ENCODE data around the gene GPR35.

DNA sequence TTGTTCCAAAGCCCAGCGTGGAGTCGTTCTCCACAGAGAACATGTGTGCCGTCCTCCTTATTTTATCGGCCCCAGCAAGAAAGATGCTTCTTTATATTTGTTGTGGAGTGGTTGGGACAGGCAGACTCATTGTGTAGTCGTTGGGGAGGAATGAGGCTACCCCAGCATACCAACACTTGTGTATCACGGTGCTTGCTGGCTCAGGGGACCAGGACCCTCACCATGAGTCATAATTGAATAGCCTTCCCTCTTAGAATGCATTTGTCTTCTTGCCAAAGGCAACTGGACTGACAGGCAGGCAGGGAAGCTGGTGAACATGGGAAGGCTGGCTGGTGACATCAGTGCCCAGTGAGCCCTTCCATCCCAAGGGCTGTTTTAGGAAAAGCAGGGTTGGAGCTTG is 34.1 kb upstream of the GPR35 start:
- TF ChIP-seq, protein P1, sequence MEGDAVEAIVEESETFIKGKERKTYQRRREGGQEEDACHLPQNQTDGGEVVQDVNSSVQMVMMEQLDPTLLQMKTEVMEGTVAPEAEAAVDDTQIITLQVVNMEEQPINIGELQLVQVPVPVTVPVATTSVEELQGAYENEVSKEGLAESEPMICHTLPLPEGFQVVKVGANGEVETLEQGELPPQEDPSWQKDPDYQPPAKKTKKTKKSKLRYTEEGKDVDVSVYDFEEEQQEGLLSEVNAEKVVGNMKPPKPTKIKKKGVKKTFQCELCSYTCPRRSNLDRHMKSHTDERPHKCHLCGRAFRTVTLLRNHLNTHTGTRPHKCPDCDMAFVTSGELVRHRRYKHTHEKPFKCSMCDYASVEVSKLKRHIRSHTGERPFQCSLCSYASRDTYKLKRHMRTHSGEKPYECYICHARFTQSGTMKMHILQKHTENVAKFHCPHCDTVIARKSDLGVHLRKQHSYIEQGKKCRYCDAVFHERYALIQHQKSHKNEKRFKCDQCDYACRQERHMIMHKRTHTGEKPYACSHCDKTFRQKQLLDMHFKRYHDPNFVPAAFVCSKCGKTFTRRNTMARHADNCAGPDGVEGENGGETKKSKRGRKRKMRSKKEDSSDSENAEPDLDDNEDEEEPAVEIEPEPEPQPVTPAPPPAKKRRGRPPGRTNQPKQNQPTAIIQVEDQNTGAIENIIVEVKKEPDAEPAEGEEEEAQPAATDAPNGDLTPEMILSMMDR (conservative IDR thresholded peaks at IDR 0.05; ENCODE audit: low read depth, low read length): no peak
- no peak for TF ChIP-seq EZH2 (IDR thresholded peaks at IDR 0.05; ENCODE audit: low read length, unreplicated experiment)
- TF ChIP-seq EZH2phosphoT487 (IDR thresholded peaks at IDR 0.05; ENCODE audit: borderline replicate concordance, low read length): no peak

Measured in PC-3 (cell line).